ENCODE data around the gene TEX14. TPM values are rescaled to one million over a fixed set of nuclear protein-coding genes. Genes with fewer than 3 reads are reported as not detected.

TEX14 gene
- total RNA-seq, 8 experiments from 2014 or later: 0.20 to 0.43 (median 0.34) TPM

- in situ Hi-C loops (cut with MboI; ENCODE audit: low pct_unique_long_range_greater_than_20kb in 2 of 9, low sequenced_read_pairs in 9 of 9, unreplicated experiment in 9 of 9): loop anchor here in 2 of 9 experiments (25.0 kb wide), 1 partner anchor 495 kb away; no protein-coding TSS in a partner anchor
Observed at GRCh38 chr17:58517378-58517927, 174.4 kb downstream of the TEX14 start.

GRCh38 chr17:58516644-58517377 is 175.0 kb downstream of the TEX14 start:
- ATAC-seq (replicated peaks in 6 of 8): no peak
- Histone ChIP-seq H3K4me1 (replicated peaks in 1 of 2) (peaks cover 16 to 20% of the 10 kb centered on the region in 2 donors), H3K4me3 (peak overlapping the region; percentile 49 to 75 (median 59)), H3K27ac (peak overlapping the region; percentile 73 to 89)
- 0 to 63% (median 7%) methylated on average over 1 to 2 of the region's 2 CpGs; no CpG with 5 or more reads in 4 of the 10 experiments for WGBS, 10 experiments
- in situ Hi-C loops (cut with MboI; ENCODE audit: low pct_unique_long_range_greater_than_20kb in 2 of 9, low sequenced_read_pairs in 9 of 9, unreplicated experiment in 9 of 9): loop anchor here in 2 of 9 experiments (25.0 kb wide), 1 partner anchor 495 kb away; no protein-coding TSS in a partner anchor

More at GRCh38 chr17:58517378-58517927, 174.4 kb downstream of the TEX14 start:
- ATAC-seq (replicated peaks in 6 of 8): peak in 2 of 8 experiments; percentile 0 to 1
- peak overlapping the region; percentile 49 to 75 (median 59) for H3K4me3 ChIP-seq
- peak overlapping the region; percentile 73 to 89 for H3K27ac ChIP-seq
- 0% methylated on average over 1 to 2 of the region's 27 CpGs; no CpG with 5 or more reads in 7 of the 10 experiments for WGBS, 10 experiments
- peaks cover 15 to 20% of the 10 kb centered on the region in 2 donors for H3K4me1 ChIP-seq (replicated peaks in 1 of 2)

DNA sequence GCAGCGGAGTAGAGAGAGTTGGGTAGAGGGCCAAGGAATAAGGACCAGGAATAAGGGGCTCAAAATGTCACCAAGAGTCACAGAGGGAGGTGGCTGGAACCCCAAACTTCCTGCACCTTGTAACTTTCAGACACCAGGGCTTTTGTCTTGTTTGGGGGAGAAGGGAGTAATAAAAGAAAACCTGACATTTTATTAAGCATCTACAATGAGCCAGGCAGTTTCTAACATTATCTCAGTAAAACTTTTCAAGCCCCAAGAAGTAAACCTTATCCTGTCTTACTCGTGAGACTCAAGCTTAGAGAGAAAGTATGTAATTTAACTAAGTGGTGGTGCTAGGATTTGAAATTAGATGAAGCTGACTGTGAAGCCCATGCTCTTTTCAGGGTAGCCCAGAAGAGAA is 176.6 kb downstream of the TEX14 start:
- Histone ChIP-seq H3K4me3 (peak overlapping the region in 2 of 5 donors; percentile 87 to 88), H3K4me1 (replicated peaks in 1 of 2) (peaks cover 16 to 20% of the 10 kb centered on the region in 2 donors), H3K27ac (no peak overlapping the region)
- no peak for ATAC-seq (replicated peaks in 6 of 8)
- WGBS, 10 experiments: 25 to 100% (median 70%) methylated on average over 1 to 2 of the region's 2 CpGs
- in situ Hi-C loops (cut with MboI; ENCODE audit: low pct_unique_long_range_greater_than_20kb in 2 of 9, low sequenced_read_pairs in 9 of 9, unreplicated experiment in 9 of 9): loop anchor here in 2 of 9 experiments (25.0 kb wide), 1 partner anchor 497 kb away; no protein-coding TSS in a partner anchor

DNA sequence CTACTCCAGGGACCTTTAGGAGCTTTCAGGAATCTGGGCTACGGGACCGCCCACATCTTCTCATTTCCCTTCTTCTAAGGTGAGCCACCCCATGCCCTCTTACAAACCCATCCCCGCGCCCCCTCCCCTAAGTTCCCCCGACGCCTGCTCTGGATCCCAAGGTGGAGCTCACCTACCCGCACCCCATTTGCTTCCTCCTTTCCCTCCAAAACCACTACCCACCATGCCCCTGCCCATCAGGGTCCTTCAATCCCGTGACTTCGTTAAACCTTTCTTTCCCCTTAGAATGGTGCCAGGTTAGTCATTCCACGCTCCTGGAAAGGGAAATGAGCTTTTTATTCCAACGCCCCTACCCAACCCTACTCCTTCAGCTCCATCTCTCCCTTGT is 177.1 kb downstream of the TEX14 start:
- ATAC-seq (replicated peaks in 6 of 8): no peak
- H3K4me1 ChIP-seq (replicated peaks in 1 of 2): peaks cover 16 to 20% of the 10 kb centered on the region in 2 donors
- in situ Hi-C loops (cut with MboI; ENCODE audit: low pct_unique_long_range_greater_than_20kb in 2 of 9, low sequenced_read_pairs in 9 of 9, unreplicated experiment in 9 of 9): loop anchor here in 2 of 9 experiments (25.0 kb wide), 1 partner anchor 498 kb away; no protein-coding TSS in a partner anchor
- H3K27ac ChIP-seq: peak overlapping the region in 1 of 2 donors; percentile 57
- peak overlapping the region; percentile 57 to 92 (median 87) for H3K4me3 ChIP-seq
- 0 to 80% (median 57%) methylated on average over 1 to 2 of the region's 11 CpGs; no CpG with 5 or more reads in 5 of the 10 experiments for WGBS, 10 experiments

DNA sequence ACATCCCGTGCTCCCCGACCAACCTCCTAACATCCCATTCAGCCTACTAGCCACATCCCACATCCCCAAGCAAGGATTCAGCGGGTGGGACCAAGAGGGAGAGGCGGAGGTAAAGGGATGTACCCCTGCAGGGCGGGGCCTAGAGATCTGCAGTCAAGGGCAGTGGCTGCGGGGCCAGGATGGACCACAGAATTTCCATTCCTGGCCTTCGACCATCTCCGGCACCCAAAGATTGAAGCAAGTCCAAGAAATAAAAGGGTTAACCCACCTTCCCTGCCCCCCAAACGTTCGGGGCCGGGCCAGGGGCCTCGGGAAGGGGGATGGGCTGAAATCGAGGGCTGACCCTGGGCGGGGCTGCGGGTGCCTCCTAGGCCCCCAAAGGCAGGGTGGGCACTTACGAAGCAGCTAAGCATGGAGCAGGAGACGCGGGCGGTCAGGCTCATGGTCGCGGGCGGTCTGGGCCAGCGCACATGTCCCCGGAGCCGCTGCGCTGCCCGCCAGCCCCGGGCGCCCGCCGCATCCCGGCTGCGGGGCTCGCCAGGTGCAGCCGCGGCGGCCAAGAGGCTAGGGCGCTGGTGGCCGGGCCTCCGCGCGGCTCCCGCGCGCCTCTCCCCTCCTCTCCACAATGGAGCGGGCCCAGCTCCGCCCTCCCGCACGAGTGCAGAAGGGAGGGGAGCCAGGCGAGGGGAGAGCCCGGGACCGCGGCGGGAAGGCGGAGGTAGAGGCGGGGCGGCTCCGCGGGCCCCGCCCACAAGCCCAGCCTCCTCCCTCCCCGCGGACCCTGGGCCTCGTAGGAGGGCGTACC is 177.7 kb downstream of the TEX14 start, which contains the start of gene MTMR4:
MTMR4 (minus strand) TSS at position 674 of the 805 bp plus-strand sequence; CDS start at position 443, 231 bp downstream.
- Histone ChIP-seq H3K4me3 (peak within 1 kb of the TSS; percentile 57 to 92 (median 87)), H3K27ac (peak within 1 kb of the TSS; percentile 76 to 80), H3K4me1 (replicated peaks in 1 of 2) (peaks cover 14 to 18% of the 10 kb centered on the region in 2 donors)
- ATAC-seq (replicated peaks in 6 of 8): peak; percentile 9 to 42 (median 36)
- in situ Hi-C loops (cut with MboI; ENCODE audit: low pct_unique_long_range_greater_than_20kb in 2 of 9, low sequenced_read_pairs in 9 of 9, unreplicated experiment in 9 of 9): loop anchor here in 2 of 9 experiments (25.0 kb wide), 1 partner anchor 498 kb away; no protein-coding TSS in a partner anchor
- WGBS, 10 experiments: 0% methylated on average over 4 to 5 of the region's 64 CpGs; no CpG with 5 or more reads in 8 of the 10 experiments

- Histone ChIP-seq H3K4me1 (replicated peaks in 1 of 2) (peaks cover 12 to 14% of the 10 kb centered on the region in 2 donors), H3K4me3 (peak overlapping the region; percentile 57 to 92 (median 87)), H3K27ac (peak overlapping the region; percentile 76 to 80)
- no peak for ATAC-seq (replicated peaks in 6 of 8)
- in situ Hi-C loops (cut with MboI; ENCODE audit: low pct_unique_long_range_greater_than_20kb in 2 of 9, low sequenced_read_pairs in 9 of 9, unreplicated experiment in 9 of 9): loop anchor here in 2 of 9 experiments (25.0 kb wide), 1 partner anchor 499 kb away; no protein-coding TSS in a partner anchor
- WGBS, 10 experiments: 30 to 100% (median 64%) methylated on average over 1 to 5 of the region's 14 CpGs; no CpG with 5 or more reads in 1 of the 10 experiments
Observed at GRCh38 chr17:58513267-58513964, 178.4 kb downstream of the TEX14 start.

- Histone ChIP-seq H3K4me1 (replicated peaks in 1 of 2) (peaks cover 11 to 12% of the 10 kb centered on the region in 2 donors), H3K27ac (no peak overlapping the region), H3K4me3 (no peak overlapping the region)
- ATAC-seq (replicated peaks in 6 of 8): no peak
- WGBS, 10 experiments: 67 to 100% (median 97%) methylated on average over 1 to 5 of the region's 5 CpGs; no CpG with 5 or more reads in 1 of the 10 experiments
- in situ Hi-C loops (cut with MboI; ENCODE audit: low pct_unique_long_range_greater_than_20kb in 2 of 9, low sequenced_read_pairs in 9 of 9, unreplicated experiment in 9 of 9): loop anchor here in 2 of 9 experiments (25.0 kb wide), 1 partner anchor 502 kb away; no protein-coding TSS in a partner anchor
Observed at GRCh38 chr17:58510075-58510474, 181.8 kb downstream of the TEX14 start.

- no peak for ATAC-seq (replicated peaks in 6 of 8)
- Histone ChIP-seq H3K27ac (no peak overlapping the region), H3K4me3 (no peak overlapping the region), H3K4me1 (replicated peaks in 1 of 2) (peaks cover 7 to 8% of the 10 kb centered on the region in 2 donors)
- in situ Hi-C loops (cut with MboI; ENCODE audit: low pct_unique_long_range_greater_than_20kb in 2 of 9, low sequenced_read_pairs in 9 of 9, unreplicated experiment in 9 of 9): loop anchor here in 2 of 9 experiments (25.0 kb wide), 1 partner anchor 504 kb away; no protein-coding TSS in a partner anchor
- 40 to 93% (median 91%) methylated on average over 1 to 7 of the region's 10 CpGs; no CpG with 5 or more reads in 6 of the 10 experiments for WGBS, 10 experiments
Observed at GRCh38 chr17:58508341-58509067, 183.3 kb downstream of the TEX14 start.

DNA sequence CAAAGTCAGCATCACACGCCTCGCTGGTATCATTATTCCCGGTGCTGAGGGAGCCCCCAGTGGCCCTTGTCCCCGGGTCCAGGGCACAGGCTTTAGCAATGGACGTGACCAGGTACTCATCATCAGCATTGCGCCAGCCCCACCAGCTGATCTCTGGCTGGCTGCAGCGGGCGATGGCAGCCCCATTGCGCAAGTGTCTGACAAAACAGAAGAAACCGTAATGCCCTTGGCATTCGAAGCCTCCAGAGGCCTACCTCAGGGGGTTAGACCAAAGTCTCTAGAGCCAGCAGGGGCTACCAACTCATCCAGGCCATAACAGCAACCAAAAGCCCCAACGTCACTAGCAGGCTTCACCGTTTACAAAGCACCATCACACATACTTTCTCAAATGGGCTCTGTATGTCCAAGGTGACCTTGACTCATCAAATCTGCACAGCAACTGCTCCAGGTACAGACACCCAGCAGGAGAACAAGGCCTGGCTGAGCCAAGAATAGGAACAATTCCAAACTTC is 184.7 kb downstream of the TEX14 start:
- Histone ChIP-seq H3K4me3 (no peak overlapping the region), H3K27ac (no peak overlapping the region), H3K4me1 (replicated peaks in 1 of 2) (no peaks in the 10 kb centered on the region)
- WGBS, 10 experiments: 85 to 100% (median 100%) methylated on average over 1 to 6 of the region's 13 CpGs; no CpG with 5 or more reads in 4 of the 10 experiments
- ATAC-seq (replicated peaks in 6 of 8): no peak
- in situ Hi-C loops (cut with MboI; ENCODE audit: low pct_unique_long_range_greater_than_20kb in 2 of 9, low sequenced_read_pairs in 9 of 9, unreplicated experiment in 9 of 9): loop anchor here in 2 of 9 experiments (25.0 kb wide), 1 partner anchor 505 kb away; no protein-coding TSS in a partner anchor
